HT1080 (cell line): Measurements from ENCODE around the gene BAAT. TPM values are rescaled to one million over a fixed set of nuclear protein-coding genes. Genes with fewer than 3 reads are reported as not detected.
"Not testable (repeated sequence)": the region's sequence is repeated elsewhere in the genome, so short reads cannot be mapped to it uniquely, and the experiment has no call there.

Experiments
- DNase-seq: peaks from one replicate; pipeline ENCODE4 v3.0.0-alpha.2; 2015; ENCODE audit warnings: low read depth
- total RNA-seq: library from RNA; depleted of rRNA; stranded (reverse); fragments of >200 nt; shearing (Covaris generic); gene quantifications from 2 replicates; pipeline ENCODE4 v1.2.3, GENCODE V29; 2014

The BAAT gene
- total RNA-seq, 1 experiment from 2014 or later: not detected

- DNase-seq: no peak
Observed at GRCh38 chr9:101365181-101365580, 19.6 kb downstream of the BAAT start.

GRCh38 chr9:101362450-101362849 is 22.4 kb downstream of the BAAT start:
- no peak for DNase-seq

- DNase-seq: no peak
Observed at GRCh38 chr9:101360647-101361046, 24.2 kb downstream of the BAAT start.

GRCh38 chr9:101359679-101360078 is 25.1 kb downstream of the BAAT start:
- DNase-seq: no peak

GRCh38 chr9:101356619-101357018 is 28.2 kb downstream of the BAAT start:
- no peak for DNase-seq

GRCh38 chr9:101354765-101355708 is 29.8 kb downstream of the BAAT start:
- no peak for DNase-seq

GRCh38 chr9:101354143-101354764 is 30.6 kb downstream of the BAAT start:
- no peak for DNase-seq

- DNase-seq: no peak
Observed at GRCh38 chr9:101353683-101354082, 31.1 kb downstream of the BAAT start.

- DNase-seq: no peak
Observed at GRCh38 chr9:101352892-101353463, 31.8 kb downstream of the BAAT start.

- DNase-seq: no peak
Observed at GRCh38 chr9:101350285-101350684, 34.5 kb downstream of the BAAT start.

GRCh38 chr9:101342595-101342994 is 42.2 kb downstream of the BAAT start:
- no peak for DNase-seq

- no peak for DNase-seq
Observed at GRCh38 chr9:101341958-101342357, 42.8 kb downstream of the BAAT start.

- no peak for DNase-seq
Observed at GRCh38 chr9:101337237-101337636, 47.6 kb downstream of the BAAT start.

- DNase-seq: no peak
Observed at GRCh38 chr9:101336091-101336490, 48.7 kb downstream of the BAAT start.

GRCh38 chr9:101333926-101334702 is 50.7 kb downstream of the BAAT start:
- no peak for DNase-seq

GRCh38 chr9:101333490-101333889 is 51.3 kb downstream of the BAAT start:
- no peak for DNase-seq

- DNase-seq: no peak
Observed at GRCh38 chr9:101332362-101332761, 52.4 kb downstream of the BAAT start.

- not testable (repeated sequence) for DNase-seq
Observed at GRCh38 chr9:101327422-101327909, 57.3 kb downstream of the BAAT start.

GRCh38 chr9:101326501-101326900 is 58.3 kb downstream of the BAAT start:
- DNase-seq: no peak

GRCh38 chr9:101326035-101326434 is 58.8 kb downstream of the BAAT start:
- no peak for DNase-seq

- no peak for DNase-seq
Observed at GRCh38 chr9:101325053-101325452, 59.8 kb downstream of the BAAT start.
